ENCODE data around the gene NAA35. TPM values are rescaled to one million over a fixed set of nuclear protein-coding genes. Genes with fewer than 3 reads are reported as not detected.
A peak's percentile ranks its signal among the peaks of the same experiment; 100 is the strongest.

The NAA35 gene
- total RNA-seq, 1 experiment from 2014 or later, result 22.2 TPM

GRCh38 chr9:86062845-86063693 lies 122.1 kb downstream of the NAA35 start:
- DNase-seq, result peak; percentile 24
- Mint-ChIP-seq H3K4me3 (ENCODE audit: low read depth, unreplicated experiment) (peak overlapping the region; percentile 66), H3K4me1 (ENCODE audit: low read depth, unreplicated experiment) (peaks cover 29% of the 10 kb centered on the region), H3K9me3 (ENCODE audit: low read depth, unreplicated experiment) (no peaks in the 10 kb centered on the region), H3K36me3 (ENCODE audit: insufficient read depth, unreplicated experiment) (peaks cover 10% of the 10 kb centered on the region), H3K27ac (ENCODE audit: unreplicated experiment) (no peak overlapping the region), H3K27me3 (ENCODE audit: unreplicated experiment) (no peaks in the 10 kb centered on the region)
- intact Hi-C loops (cut with micrococcal nuclease; ENCODE audit: unreplicated experiment), result no loop called here
- CTCF ChIA-PET, result interaction anchor here (0.9 kb wide), 1 partner anchor 16 kb away, joined by 3 read pairs; no protein-coding TSS in a partner anchor
- TF ChIP-seq, protein P1, sequence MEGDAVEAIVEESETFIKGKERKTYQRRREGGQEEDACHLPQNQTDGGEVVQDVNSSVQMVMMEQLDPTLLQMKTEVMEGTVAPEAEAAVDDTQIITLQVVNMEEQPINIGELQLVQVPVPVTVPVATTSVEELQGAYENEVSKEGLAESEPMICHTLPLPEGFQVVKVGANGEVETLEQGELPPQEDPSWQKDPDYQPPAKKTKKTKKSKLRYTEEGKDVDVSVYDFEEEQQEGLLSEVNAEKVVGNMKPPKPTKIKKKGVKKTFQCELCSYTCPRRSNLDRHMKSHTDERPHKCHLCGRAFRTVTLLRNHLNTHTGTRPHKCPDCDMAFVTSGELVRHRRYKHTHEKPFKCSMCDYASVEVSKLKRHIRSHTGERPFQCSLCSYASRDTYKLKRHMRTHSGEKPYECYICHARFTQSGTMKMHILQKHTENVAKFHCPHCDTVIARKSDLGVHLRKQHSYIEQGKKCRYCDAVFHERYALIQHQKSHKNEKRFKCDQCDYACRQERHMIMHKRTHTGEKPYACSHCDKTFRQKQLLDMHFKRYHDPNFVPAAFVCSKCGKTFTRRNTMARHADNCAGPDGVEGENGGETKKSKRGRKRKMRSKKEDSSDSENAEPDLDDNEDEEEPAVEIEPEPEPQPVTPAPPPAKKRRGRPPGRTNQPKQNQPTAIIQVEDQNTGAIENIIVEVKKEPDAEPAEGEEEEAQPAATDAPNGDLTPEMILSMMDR (IDR thresholded peaks at IDR 0.05; ENCODE audit: unreplicated experiment), result no peak
- no TSS peak for BruUV-seq (replicated peaks)

GRCh38 chr9:86064220-86064619 lies 123.3 kb downstream of the NAA35 start:
- Mint-ChIP-seq H3K36me3 (ENCODE audit: insufficient read depth, unreplicated experiment) (peaks cover 10% of the 10 kb centered on the region), H3K4me1 (ENCODE audit: low read depth, unreplicated experiment) (peaks cover 29% of the 10 kb centered on the region), H3K4me3 (ENCODE audit: low read depth, unreplicated experiment) (no peak overlapping the region), H3K27ac (ENCODE audit: unreplicated experiment) (no peak overlapping the region), H3K27me3 (ENCODE audit: unreplicated experiment) (no peaks in the 10 kb centered on the region), H3K9me3 (ENCODE audit: low read depth, unreplicated experiment) (no peaks in the 10 kb centered on the region)
- no TSS peak for BruUV-seq (replicated peaks)
- intact Hi-C loops (cut with micrococcal nuclease; ENCODE audit: unreplicated experiment), result no loop called here
- CTCF ChIA-PET, result no interaction called here
- TF ChIP-seq, protein P1 (IDR thresholded peaks at IDR 0.05; ENCODE audit: unreplicated experiment), result no peak
- no peak for DNase-seq

DNA sequence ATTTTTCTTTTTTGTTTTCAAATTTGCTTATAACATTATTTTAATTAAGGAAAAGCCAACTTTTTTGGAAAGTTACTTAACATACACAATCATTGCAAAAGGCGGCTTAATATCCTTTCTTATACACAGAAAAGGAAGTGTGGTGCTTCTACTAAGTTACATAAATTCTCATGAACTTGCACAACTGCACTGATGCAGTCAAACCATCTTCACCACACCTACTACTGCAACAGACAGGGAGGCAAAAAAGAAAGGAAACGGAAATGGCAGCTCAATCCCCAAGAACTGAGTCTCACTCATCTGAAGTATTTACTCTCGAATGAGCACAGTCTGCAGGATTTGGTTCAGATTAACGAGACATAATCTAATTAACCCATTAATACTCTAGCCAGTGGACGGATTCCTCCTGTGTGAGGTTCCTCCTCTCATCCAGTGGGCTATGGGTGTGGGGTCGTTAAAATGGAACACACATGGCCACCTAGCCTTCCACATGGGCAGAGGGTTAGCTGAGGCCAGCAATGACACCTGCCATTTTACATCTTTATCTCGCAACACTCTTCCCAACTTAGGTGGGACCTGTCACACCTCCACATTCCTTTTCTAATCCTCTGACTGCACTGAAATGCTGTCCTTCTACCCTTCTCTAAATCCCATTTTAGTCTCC lies 128.4 kb downstream of the NAA35 start:
- Mint-ChIP-seq H3K9me3 (ENCODE audit: low read depth, unreplicated experiment) (no peaks in the 10 kb centered on the region), H3K36me3 (ENCODE audit: insufficient read depth, unreplicated experiment) (peaks cover 10% of the 10 kb centered on the region), H3K4me1 (ENCODE audit: low read depth, unreplicated experiment) (peaks cover 18% of the 10 kb centered on the region), H3K4me3 (ENCODE audit: low read depth, unreplicated experiment) (no peak overlapping the region), H3K27me3 (ENCODE audit: unreplicated experiment) (no peaks in the 10 kb centered on the region), H3K27ac (ENCODE audit: unreplicated experiment) (no peak overlapping the region)
- no TSS peak for BruUV-seq (replicated peaks)
- intact Hi-C loops (cut with micrococcal nuclease; ENCODE audit: unreplicated experiment), result no loop called here
- TF ChIP-seq, protein P1 (IDR thresholded peaks at IDR 0.05; ENCODE audit: unreplicated experiment), result no peak
- no peak for DNase-seq
- CTCF ChIA-PET, result interaction anchor here (1.4 kb wide), 1 partner anchor 10 kb away, joined by 5 read pairs; no protein-coding TSS in a partner anchor

Other genes with a start within 250 kb of the NAA35 start
- gene AGTPBP1, start 199.2 kb upstream of the NAA35 start, total RNA-seq (2022), result 12.5 and 14.0 TPM in 2 replicates
- gene GOLM1, start 158.4 kb downstream of the NAA35 start, total RNA-seq (2022), result 177 and 237 TPM in 2 replicates

Data from Calu3 (cell line).